Glutamatergic neuron (in vitro differentiated cells): Measurements from ENCODE around the gene SLC5A5. TPM values are rescaled to one million over a fixed set of nuclear protein-coding genes. Genes with fewer than 3 reads are reported as not detected.

Source experiments
- DNase-seq: peaks from one replicate; pipeline ENCODE4 v3.0.0; 2022
- H3K27ac Mint-ChIP-seq: one replicate; pipeline ENCODE4 v1.8.0; 2020; ENCODE audit warnings: mild to moderate bottlenecking, mixed read lengths, inconsistent platforms; ENCODE audit not compliant: unreplicated experiment
- H3K27me3 Mint-ChIP-seq: one replicate; pipeline ENCODE4 v1.8.0; 2020; ENCODE audit warnings: mild to moderate bottlenecking, moderate library complexity, mixed read lengths, inconsistent platforms; ENCODE audit not compliant: unreplicated experiment
- H3K36me3 Mint-ChIP-seq: one replicate; pipeline ENCODE4 v1.8.0; 2020; ENCODE audit warnings: mild to moderate bottlenecking, mixed read lengths, inconsistent platforms; ENCODE audit not compliant: unreplicated experiment
- H3K4me1 Mint-ChIP-seq: one replicate; pipeline ENCODE4 v1.8.0; 2020; ENCODE audit warnings: mild to moderate bottlenecking, low read depth, mixed read lengths, inconsistent platforms; ENCODE audit not compliant: unreplicated experiment
- H3K4me3 Mint-ChIP-seq: one replicate; pipeline ENCODE4 v1.8.0; 2020; ENCODE audit warnings: mild to moderate bottlenecking, mixed read lengths, inconsistent platforms; ENCODE audit not compliant: unreplicated experiment
- H3K9me3 Mint-ChIP-seq: one replicate; pipeline ENCODE4 v1.8.0; 2020; ENCODE audit warnings: mild to moderate bottlenecking, moderate library complexity, mixed read lengths, inconsistent platforms; ENCODE audit not compliant: unreplicated experiment
- total RNA-seq: library from RNA; stranded (reverse); fragmentation: NEBNext Ultra II Directional; extraction: Animal tissue kit (Norgen Biotek cat#: 25700); gene quantifications from one replicate; pipeline ENCODE4 v1.2.1, GENCODE V29; 2021; ENCODE audit not compliant: unreplicated experiment
- TF ChIP-seq, protein P1 (sequence below): fragments of 200-600 bp; sonication (generic); IDR thresholded peaks from one replicate; pipeline ENCODE4 v1.5.0; 2021; ENCODE audit not compliant: partially characterized antibody, unreplicated experiment

SLC5A5 gene
- total RNA-seq, 1 donor from 2014 or later: 4.3 TPM

DNA sequence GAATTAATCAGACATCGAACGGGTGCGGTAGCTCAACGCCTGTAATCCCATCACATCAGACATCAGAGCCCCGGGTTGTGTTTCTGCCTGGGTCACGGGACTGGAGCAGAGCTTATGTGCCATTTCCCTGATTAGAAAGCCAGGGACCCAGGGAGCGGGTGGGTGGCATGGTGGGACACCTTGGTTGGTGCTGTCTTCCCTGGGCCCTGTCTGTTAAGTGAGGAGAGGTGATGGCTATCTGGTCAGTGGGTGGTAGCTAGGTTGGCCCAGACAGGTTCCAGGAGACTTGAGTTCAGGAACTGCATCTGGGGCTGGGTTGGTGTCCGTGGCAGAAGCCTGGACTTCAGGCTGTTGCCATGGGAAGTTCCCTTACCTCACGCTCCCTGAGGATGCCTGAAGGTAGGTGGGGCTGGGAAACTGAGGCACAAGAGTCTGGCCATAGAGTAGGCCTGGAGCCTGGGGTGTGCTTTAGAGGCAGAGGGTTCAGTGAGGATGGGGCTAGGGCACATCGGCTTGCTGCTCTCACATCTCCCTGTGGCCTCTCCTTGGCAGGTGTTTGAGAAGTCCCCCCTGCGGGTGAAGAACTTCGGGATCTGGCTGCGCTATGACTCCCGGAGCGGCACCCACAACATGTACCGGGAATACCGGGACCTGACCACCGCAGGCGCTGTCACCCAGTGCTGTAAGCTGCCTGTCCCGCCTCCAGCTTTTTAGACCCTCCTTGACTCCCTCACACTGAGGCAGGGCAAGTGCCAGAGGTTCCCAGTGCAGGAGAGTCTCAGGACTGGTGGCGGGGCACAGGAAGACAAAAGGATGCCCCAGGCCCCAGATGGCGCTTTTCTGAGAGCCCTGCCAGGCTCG, 10.0 kb upstream of the SLC5A5 start:
- Mint-ChIP-seq H3K27ac (peak overlapping the region; percentile 98), H3K4me1 (peaks cover 10% of the 10 kb centered on the region), H3K36me3 (no peaks in the 10 kb centered on the region), H3K27me3 (peaks cover 11% of the 10 kb centered on the region), H3K4me3 (peak overlapping the region; percentile 98), H3K9me3 (peaks cover 16% of the 10 kb centered on the region)
- DNase-seq: no peak
- TF ChIP-seq, protein P1, sequence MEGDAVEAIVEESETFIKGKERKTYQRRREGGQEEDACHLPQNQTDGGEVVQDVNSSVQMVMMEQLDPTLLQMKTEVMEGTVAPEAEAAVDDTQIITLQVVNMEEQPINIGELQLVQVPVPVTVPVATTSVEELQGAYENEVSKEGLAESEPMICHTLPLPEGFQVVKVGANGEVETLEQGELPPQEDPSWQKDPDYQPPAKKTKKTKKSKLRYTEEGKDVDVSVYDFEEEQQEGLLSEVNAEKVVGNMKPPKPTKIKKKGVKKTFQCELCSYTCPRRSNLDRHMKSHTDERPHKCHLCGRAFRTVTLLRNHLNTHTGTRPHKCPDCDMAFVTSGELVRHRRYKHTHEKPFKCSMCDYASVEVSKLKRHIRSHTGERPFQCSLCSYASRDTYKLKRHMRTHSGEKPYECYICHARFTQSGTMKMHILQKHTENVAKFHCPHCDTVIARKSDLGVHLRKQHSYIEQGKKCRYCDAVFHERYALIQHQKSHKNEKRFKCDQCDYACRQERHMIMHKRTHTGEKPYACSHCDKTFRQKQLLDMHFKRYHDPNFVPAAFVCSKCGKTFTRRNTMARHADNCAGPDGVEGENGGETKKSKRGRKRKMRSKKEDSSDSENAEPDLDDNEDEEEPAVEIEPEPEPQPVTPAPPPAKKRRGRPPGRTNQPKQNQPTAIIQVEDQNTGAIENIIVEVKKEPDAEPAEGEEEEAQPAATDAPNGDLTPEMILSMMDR: no peak

DNA sequence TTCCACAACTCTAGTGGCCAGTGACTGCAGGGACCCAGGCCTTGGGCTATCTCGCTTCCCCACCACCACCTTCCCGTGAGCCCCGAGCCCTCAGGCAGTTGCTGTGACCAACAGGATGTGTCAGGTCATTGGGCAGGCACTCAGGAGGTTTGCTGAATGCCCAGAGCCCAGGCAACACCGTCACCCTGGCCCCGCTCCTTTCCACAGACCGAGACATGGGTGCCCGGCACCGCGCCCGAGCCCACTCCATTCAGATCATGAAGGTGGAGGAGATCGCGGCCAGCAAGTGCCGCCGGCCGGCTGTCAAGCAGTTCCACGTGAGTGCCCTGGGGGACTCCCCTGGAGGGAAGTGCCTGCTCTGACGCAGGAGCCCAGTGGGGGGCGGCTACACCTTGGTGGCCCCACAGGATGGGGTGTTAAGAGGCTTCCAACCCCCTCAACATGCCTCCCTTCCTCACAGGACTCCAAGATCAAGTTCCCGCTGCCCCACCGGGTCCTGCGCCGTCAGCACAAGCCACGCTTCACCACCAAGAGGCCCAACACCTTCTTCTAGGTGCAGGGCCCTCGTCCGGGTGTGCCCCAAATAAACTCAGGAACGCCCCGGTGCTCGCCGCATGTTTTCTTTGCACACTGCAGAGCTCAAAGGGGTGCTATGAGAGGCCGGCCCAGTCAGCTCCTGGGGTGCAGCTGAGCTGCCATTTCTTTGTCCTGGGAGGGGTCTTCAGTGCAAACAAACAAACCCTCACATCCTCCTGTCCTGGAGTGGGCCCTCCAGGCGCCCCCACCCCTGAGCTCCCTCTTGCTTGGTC, 8.8 kb upstream of the SLC5A5 start:
- Mint-ChIP-seq H3K9me3 (peaks cover 16% of the 10 kb centered on the region), H3K4me3 (no peak overlapping the region), H3K27me3 (peaks cover 11% of the 10 kb centered on the region), H3K4me1 (peaks cover 10% of the 10 kb centered on the region), H3K27ac (no peak overlapping the region), H3K36me3 (no peaks in the 10 kb centered on the region)
- TF ChIP-seq, protein P1: no peak
- no peak for DNase-seq

DNA sequence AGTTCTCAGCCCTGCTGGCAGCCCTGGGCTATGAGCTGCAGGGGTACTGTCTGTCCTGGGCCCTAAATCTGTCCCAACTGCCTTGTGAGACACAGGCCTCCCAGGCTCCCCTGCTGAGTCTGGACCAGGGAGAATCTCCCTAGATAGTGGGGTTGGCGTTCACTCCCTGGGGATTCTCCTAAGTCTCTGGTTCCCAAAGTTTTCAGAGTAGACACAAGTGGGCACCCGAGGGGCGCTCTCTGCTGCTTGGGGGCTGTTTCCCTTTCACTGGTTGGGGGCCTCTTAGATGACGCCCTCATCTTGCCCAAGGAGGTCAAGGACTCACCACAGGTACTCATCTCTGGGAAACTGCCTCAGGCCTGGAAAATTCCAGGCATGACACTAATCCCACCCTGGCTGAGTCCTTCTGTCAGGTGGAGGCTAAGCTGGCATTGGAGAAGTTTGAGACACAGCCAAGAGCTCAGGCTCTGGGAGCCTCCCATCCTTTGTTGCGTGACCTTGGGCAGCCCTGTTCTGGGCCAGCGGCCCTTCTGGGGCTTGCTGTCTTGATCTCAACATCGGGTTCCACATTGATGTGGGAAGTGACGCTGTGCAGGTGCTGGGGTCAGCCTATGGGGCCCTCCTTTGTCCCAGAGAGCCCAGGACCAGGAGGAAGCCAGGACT, 8.1 kb upstream of the SLC5A5 start:
- H3K4me3 Mint-ChIP-seq: no peak overlapping the region
- no peaks in the 10 kb centered on the region for H3K36me3 Mint-ChIP-seq
- H3K4me1 Mint-ChIP-seq: peaks cover 10% of the 10 kb centered on the region
- no peak for DNase-seq
- peaks cover 11% of the 10 kb centered on the region for H3K27me3 Mint-ChIP-seq
- peaks cover 14% of the 10 kb centered on the region for H3K9me3 Mint-ChIP-seq
- H3K27ac Mint-ChIP-seq: no peak overlapping the region
- TF ChIP-seq, protein P1: no peak

DNA sequence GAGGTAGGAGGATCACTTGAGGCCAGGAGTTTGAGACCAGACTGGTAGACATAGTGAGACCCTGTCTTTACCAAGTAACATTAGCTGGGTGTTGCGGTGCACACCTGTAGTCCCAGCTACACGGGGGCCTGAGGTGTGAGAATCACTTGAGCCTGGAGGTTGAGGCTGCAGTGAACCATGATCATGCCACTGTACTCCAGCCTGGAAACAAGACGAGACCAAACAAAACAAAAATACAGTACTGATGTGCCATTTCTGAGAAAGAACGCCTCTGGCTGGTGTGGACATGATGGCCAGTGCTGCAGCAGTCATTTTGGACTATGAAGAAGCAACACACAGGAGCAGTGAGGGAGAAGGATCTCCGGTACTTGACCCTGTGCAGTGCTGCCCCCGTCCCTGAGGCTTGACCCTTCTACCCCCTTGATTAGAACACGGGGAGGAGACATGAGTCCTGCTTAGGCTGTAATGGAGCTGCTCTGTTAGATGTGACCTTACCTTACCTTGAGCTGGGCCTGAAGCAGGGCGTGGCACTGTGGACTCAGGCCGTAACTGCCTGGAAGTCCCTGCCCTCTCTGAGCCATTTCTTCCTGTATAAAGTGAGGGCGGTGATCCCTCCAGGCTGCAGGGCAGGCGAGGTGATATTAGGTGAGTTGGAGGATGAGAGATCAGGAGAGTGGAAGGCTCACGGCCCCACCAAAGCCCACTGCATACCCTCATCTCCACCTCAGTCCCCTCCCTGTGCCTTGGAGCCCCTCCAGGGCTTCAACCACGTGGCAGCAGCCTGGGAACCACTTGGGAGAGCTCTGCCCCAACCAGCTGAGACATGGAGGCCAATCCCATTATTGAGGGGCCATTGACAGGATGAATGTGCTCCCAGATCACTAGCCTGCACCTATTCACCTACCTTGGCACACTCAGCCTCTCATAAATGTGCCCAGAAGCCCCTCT, 6.1 kb upstream of the SLC5A5 start:
- TF ChIP-seq, protein P1: no peak
- no peaks in the 10 kb centered on the region for H3K36me3 Mint-ChIP-seq
- H3K4me1 Mint-ChIP-seq: peaks cover 7% of the 10 kb centered on the region
- no peak for DNase-seq
- H3K27ac Mint-ChIP-seq: no peak overlapping the region
- H3K4me3 Mint-ChIP-seq: no peak overlapping the region
- H3K27me3 Mint-ChIP-seq: peaks cover 11% of the 10 kb centered on the region
- H3K9me3 Mint-ChIP-seq: peaks cover 7% of the 10 kb centered on the region
